Limb (tissue), 2 donors: ENCODE measurements around the gene KIF6.

Source experiments
- DNase-seq, 2 donors: peaks; one replicate each; pipeline ENCODE4 v3.0.0-alpha.2; 2016; ENCODE audit errors: extremely low spot score in 2 of 2

Gene KIF6

GRCh38 chr6:39424831-39425230, 300.4 kb downstream of the KIF6 start:
- DNase-seq = no peak

DNA sequence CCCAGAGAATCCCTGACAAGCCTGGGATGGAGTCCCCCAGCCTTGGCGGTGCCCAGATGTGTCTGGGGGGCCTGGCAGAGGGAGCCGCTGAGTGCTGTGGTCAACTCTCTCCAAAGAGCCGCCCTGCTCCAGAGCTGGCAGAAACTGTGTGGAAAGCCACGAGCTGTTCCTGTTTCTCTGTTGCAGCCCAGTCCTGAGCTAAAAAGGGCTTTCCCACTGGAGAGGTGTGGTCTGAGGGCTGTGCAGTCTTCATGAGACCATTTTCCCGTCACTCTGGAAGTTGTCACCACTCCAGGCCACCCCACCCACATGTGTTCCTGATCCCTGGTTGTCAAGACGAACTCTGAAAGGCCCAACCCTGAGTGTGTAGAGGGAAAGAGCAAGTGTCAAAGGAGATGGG, 303.0 kb downstream of the KIF6 start:
- DNase-seq = peak in 1 of 2 donors; percentile 42

DNA sequence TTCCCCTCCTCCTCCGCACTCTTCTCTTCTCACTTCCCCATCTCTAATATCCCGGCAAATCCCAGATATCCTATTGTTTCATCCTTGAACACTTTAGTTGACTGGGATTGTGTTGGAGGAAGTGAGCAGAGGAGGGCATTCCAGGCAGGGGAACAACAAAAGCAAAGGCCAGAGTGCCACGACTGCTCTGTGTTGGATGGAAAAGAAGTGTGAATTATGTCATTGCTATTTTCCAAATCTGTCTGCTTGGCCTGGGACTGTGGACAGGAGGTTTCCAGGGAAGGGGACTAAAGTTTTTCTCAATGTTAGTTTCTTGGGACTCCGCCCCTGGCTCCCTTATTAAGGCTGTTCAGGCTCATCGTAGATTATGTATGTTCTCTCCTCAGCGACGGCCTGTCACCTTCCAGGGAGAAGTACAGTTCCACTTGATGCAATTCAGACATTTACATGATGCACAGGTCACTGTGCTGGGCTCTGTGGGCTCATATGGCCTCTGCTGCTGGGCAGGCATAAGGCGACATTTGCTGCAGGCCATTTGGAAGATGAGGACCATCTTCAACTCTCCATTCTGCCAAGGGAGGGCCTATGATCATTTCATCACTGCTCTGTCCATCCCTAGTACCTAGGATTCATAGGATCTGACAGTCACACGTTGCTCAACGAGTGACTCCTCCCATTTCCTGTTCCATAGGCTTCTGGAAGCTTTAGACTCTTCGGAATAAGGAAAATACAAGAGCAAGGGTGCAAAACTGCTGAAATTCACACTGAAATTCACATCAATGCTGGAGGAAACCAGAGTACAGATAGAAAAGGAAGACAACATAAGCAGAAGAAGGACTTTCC, 303.6 kb downstream of the KIF6 start:
- DNase-seq = no peak

- DNase-seq = no peak
Measured at GRCh38 chr6:39420300-39421265, 304.6 kb downstream of the KIF6 start.

- DNase-seq = no peak
Measured at GRCh38 chr6:39419607-39420006, 305.6 kb downstream of the KIF6 start.

- DNase-seq = no peak
Measured at GRCh38 chr6:39417440-39417839, 307.8 kb downstream of the KIF6 start.

DNA sequence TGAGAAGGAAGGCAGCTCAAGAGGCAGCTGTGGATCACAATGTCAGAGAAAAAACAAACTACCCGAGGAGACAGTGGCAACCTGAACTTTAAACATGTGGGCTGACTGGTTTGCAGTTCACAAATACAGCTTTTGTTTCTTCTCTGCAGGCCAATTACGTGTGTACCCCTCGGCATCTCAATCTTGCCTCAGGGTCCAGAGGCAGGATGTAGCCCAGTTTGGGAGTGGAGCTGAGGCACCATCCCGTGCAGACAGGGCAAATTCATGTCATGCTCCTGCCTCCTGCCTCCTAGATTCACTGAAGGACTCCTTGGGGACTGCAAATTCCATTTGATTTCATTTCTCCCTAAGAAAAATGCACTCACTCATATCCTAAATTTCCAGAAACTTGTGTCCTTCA, 308.5 kb downstream of the KIF6 start:
- no peak for DNase-seq

DNA sequence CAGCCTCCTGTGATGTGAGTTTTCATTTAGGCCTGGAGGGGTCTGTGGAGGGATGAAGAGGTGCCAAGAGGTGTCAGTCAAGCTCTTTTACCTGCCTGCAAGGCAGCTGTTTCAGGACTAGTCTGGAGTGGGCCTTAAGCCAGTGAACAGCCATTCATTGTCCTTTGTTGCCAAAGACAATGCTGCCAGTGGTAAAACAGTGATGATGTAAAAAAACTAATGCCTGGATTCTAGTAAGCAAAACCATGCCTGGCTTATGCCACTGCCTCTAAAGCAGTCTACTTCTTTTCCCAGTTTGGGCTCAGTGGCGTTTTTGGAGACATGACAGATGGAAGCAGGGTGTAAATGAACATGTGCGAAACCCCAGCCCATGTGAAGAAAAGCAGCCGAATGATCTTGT, 309.2 kb downstream of the KIF6 start:
- no peak for DNase-seq

DNA sequence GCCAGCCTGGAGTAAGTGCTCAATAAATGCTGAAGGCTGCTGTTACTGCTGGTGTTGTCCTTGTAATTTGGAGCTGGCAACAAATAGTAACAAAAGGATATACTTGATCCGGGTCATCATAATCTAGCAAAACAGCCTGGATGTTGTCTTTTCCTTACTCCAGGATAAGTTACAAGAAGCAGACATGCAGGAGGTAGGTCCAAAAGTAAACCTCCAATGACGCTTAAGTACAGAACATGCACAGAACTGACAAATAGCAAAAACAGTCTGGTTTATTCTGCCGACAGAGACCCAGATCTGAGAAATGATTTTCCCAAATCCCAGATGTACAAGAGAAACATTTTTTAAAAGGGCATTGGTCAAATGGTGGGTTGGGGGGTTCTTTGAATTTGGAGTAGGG, 309.7 kb downstream of the KIF6 start:
- DNase-seq = no peak

DNA sequence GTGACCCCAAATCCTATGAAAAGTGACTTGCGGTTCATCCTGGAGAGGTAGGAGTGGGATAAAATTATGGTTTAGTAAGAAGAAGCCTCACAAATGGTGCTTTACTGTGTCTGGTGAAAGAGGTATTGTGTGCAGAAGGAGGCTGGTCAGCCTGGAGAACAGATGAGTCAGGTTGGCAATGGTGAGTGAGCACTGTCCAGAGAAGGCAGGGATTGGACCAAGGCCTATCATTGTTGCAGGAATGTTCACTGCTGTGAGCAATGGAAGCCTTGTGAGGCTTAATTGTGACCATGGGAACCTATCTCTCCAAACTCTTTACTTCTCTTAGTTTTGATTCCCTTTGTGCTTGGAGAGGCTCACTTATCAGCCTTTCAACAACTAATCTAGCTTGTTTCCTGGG, 313.7 kb downstream of the KIF6 start:
- no peak for DNase-seq

GRCh38 chr6:39411001-39411400, 314.2 kb downstream of the KIF6 start:
- DNase-seq = no peak

DNA sequence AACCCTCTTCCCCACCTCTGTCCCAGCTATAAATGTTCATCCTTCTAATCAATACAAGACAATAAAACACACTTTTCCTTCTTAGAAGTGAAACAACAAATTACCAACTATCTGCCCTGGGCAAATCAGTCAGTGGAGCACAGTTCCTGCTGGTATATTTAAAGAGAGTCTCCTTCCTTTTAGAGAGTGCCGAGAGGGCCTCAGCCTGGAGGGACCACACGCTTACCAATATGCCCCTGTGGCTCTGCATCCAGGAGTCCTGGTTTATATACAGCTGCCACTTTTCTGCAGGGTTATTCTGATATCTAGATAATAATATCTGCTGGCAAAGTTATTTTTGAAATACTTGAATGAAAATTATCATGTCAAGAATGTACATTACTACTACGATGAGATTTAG, 315.3 kb downstream of the KIF6 start:
- no peak for DNase-seq

DNA sequence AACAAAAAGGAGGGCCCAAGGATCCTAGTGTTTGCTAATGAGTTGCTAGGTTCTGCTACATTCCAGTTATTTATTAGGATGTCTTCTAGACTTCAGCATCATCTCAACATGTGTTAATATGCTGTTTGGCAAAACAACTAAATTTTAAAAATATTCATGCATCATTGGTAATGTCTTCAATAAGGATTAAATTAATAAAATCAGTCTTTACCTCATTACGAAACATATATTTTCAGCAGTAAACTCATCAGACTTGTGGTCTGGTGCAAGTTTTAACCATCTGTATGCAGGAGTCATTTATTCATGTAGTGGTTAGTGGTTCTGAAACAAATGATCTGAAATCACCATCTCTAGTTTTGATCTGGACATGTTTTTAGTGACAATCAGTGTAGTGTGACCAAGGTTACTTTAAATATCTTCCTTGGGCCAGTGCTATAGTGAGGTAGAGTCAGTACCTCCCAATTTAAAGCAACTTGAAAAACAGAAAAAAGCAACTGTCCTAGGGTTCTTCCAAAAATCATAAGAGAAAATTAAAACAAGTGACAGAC, 317.7 kb downstream of the KIF6 start:
- no peak for DNase-seq

DNA sequence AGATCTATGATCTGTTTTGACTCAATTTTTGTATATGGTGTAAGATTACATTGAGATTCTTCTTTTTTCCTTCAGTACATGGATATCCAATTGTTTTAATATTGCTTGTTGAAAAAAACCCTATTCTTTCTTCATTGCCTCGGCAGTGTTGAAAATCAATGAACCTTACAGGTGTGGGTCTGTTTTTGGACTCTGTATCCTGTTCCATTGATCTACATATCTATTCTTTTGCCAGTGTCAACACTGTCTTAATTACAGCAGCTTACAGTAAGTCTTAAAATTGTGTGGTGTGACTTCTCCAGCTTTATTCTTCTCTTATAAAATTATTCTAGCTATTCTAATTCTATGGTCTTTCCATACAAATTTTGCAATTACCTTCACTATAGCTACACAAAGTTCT, 320.9 kb downstream of the KIF6 start:
- DNase-seq = no peak

DNA sequence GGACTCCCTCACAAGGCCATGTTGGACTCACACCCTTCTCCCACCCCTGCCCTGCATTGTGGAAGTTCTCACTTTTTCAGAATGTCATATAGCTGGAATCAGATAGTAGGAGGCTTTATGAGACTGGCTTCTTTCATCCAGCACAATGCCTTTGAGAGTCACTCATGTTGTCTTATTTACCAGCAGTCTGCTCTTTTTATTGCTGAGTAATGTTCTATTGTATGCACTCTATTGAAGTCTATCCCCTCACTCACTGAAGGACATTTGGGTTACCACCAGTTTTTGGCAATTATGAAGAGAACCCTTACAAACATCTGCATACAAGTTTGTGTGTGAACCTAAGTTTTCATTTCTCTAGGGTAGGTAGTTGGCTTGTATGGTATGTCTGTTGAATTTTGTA, 321.9 kb downstream of the KIF6 start:
- DNase-seq = no peak

DNA sequence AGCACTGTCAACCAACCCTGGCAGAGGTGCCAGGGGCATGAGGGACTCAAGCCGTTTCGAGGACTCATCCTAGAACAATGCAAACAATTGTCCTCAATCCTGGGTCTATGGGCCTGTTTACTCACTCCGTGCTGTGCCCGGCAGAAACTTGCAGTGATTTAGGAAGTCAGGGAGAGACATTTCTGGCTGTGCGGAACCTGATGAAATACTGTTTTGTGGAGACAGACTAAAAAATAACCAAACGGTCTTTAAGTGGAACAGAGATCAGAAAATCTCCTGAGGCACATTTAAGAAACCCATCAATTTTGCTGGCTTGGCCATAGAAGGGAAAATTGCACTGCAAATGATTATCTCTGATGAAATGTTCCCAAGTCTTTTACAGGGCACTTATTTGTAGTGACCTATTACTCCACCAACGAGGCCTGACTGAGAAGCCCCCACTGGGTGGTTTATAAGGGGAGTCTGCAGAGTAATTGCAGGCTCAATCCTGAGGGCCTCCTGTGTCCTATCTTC, 322.9 kb downstream of the KIF6 start:
- no peak for DNase-seq

DNA sequence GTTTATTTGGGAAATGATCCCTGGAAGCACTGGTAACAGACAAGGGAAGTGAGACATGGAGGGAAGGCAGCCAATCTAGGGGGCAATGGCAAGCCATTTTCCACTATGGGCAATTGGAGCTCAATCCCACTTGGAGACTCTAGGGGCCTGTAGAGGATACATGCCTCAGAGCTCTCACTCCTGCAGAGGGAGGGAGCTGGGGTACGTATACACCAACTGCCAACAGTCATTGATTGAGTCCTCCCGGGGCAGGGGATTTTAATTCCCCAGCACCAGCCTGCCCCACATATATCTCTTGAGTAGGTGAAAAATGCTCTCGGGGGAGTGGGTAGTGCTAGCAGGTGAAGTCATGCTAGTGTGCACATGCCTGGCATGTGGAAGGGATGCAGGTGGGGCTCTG, 323.8 kb downstream of the KIF6 start:
- no peak for DNase-seq

- no peak for DNase-seq
Measured at GRCh38 chr6:39400026-39400425, 325.2 kb downstream of the KIF6 start.

GRCh38 chr6:39396854-39397253, 328.4 kb downstream of the KIF6 start:
- DNase-seq = no peak

GRCh38 chr6:39393075-39393474, 332.1 kb downstream of the KIF6 start:
- DNase-seq = no peak

DNA sequence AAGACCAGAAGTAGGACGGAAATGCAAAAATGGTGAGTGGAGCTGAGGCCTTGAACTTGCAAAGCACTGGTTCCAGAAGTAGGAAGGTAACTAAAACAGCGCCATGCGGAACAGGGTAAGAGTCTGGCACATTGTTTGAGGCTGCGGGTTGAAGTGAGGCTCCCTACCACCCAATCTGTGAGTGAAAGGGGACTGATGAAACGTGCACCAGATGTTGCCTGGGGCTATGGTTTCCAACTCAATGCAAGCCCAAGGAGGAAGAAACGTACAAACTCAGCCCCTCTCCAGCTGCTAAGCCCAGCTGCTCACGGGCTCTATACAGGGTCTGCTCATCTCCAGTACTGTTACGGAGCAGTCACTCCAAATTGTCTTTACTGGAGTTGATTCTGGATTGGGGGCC, 334.0 kb downstream of the KIF6 start:
- DNase-seq = no peak

GRCh38 chr6:39389484-39389767, 335.8 kb downstream of the KIF6 start:
- no peak for DNase-seq
